T-helper 1 cell treated with Interleukin-12 subunit alpha and Interleukin-12 subunit beta and Interleukin-4 antibody, amounts not matched to agents 30 μg/mL and 1 μg/mL, for 36 hours (primary cell): ENCODE results near the gene CBFA2T3.
"Not testable (repeated sequence)": the region's sequence is repeated elsewhere in the genome, so short reads cannot be mapped to it uniquely, and the experiment has no call there.

ENCODE experiments used
- H3K27ac Mint-ChIP-seq: one replicate; pipeline ENCODE4 v1.8.0; 2021; ENCODE audit warnings: mild to moderate bottlenecking, mixed read lengths
- H3K27me3 Mint-ChIP-seq: one replicate; pipeline ENCODE4 v1.8.0; 2021; ENCODE audit warnings: low read depth, mixed read lengths
- H3K36me3 Mint-ChIP-seq: one replicate; pipeline ENCODE4 v1.8.0; 2021; ENCODE audit warnings: low read depth, mixed read lengths
- H3K4me1 Mint-ChIP-seq: one replicate; pipeline ENCODE4 v1.8.0; 2021; ENCODE audit warnings: low read depth, mixed read lengths
- H3K4me3 Mint-ChIP-seq: one replicate; pipeline ENCODE4 v1.8.0; 2021; ENCODE audit warnings: mild to moderate bottlenecking, moderate library complexity, mixed read lengths
- H3K9me3 Mint-ChIP-seq: one replicate; pipeline ENCODE4 v1.8.0; 2021; ENCODE audit warnings: mixed read lengths

CBFA2T3 gene

GRCh38 chr16:89016561-89016960 lies 39.6 kb upstream of the CBFA2T3 start:
- not testable (repeated sequence) for H3K9me3 Mint-ChIP-seq, H3K36me3 Mint-ChIP-seq, H3K27ac Mint-ChIP-seq, H3K4me3 Mint-ChIP-seq
- H3K4me1 Mint-ChIP-seq, result peaks cover 18% of the 10 kb centered on the region
- H3K27me3 Mint-ChIP-seq, result peaks cover 10% of the 10 kb centered on the region

GRCh38 chr16:89015271-89015859 lies 38.4 kb upstream of the CBFA2T3 start:
- Mint-ChIP-seq H3K4me3 (no peak overlapping the region), H3K4me1 (peaks cover 14% of the 10 kb centered on the region), H3K36me3 (no peaks in the 10 kb centered on the region), H3K27me3 (peaks cover 10% of the 10 kb centered on the region), H3K9me3 (peaks cover 9% of the 10 kb centered on the region), H3K27ac (no peak overlapping the region)

- Mint-ChIP-seq H3K4me3 (no peak overlapping the region), H3K27me3 (peaks cover 10% of the 10 kb centered on the region), H3K9me3 (peaks cover 9% of the 10 kb centered on the region), H3K27ac (no peak overlapping the region), H3K36me3 (no peaks in the 10 kb centered on the region), H3K4me1 (peaks cover 8% of the 10 kb centered on the region)
These were observed 37.6 kb upstream of the CBFA2T3 start for GRCh38 chr16:89014403-89015230.

GRCh38 chr16:89013692-89014402 lies 36.8 kb upstream of the CBFA2T3 start:
- peaks cover 8% of the 10 kb centered on the region for H3K4me1 Mint-ChIP-seq
- H3K9me3 Mint-ChIP-seq, result peaks cover 12% of the 10 kb centered on the region
- no peak overlapping the region for H3K27ac Mint-ChIP-seq
- no peak overlapping the region for H3K4me3 Mint-ChIP-seq
- H3K36me3 Mint-ChIP-seq, result no peaks in the 10 kb centered on the region
- H3K27me3 Mint-ChIP-seq, result peaks cover 10% of the 10 kb centered on the region

- no peak overlapping the region for H3K4me3 Mint-ChIP-seq
- no peaks in the 10 kb centered on the region for H3K36me3 Mint-ChIP-seq
- peaks cover 12% of the 10 kb centered on the region for H3K9me3 Mint-ChIP-seq
- H3K27me3 Mint-ChIP-seq, result peaks cover 10% of the 10 kb centered on the region
- H3K4me1 Mint-ChIP-seq, result peaks cover 8% of the 10 kb centered on the region
- no peak overlapping the region for H3K27ac Mint-ChIP-seq
These were observed 36.1 kb upstream of the CBFA2T3 start for GRCh38 chr16:89013111-89013510.

GRCh38 chr16:89012622-89012995 lies 35.6 kb upstream of the CBFA2T3 start:
- peaks cover 8% of the 10 kb centered on the region for H3K4me1 Mint-ChIP-seq
- no peak overlapping the region for H3K27ac Mint-ChIP-seq
- peaks cover 12% of the 10 kb centered on the region for H3K9me3 Mint-ChIP-seq
- no peaks in the 10 kb centered on the region for H3K36me3 Mint-ChIP-seq
- no peak overlapping the region for H3K4me3 Mint-ChIP-seq
- H3K27me3 Mint-ChIP-seq, result peaks cover 10% of the 10 kb centered on the region

GRCh38 chr16:89011909-89012621 lies 35.1 kb upstream of the CBFA2T3 start:
- H3K36me3 Mint-ChIP-seq, result no peaks in the 10 kb centered on the region
- peaks cover 10% of the 10 kb centered on the region for H3K27me3 Mint-ChIP-seq
- H3K9me3 Mint-ChIP-seq, result peaks cover 12% of the 10 kb centered on the region
- no peak overlapping the region for H3K4me3 Mint-ChIP-seq
- no peak overlapping the region for H3K27ac Mint-ChIP-seq
- H3K4me1 Mint-ChIP-seq, result peaks cover 8% of the 10 kb centered on the region

GRCh38 chr16:89010210-89010925 lies 33.4 kb upstream of the CBFA2T3 start:
- Mint-ChIP-seq H3K4me1 (peaks cover 8% of the 10 kb centered on the region), H3K36me3 (no peaks in the 10 kb centered on the region), H3K9me3 (peaks cover 4% of the 10 kb centered on the region), H3K27me3 (peaks cover 10% of the 10 kb centered on the region), H3K4me3 (no peak overlapping the region), H3K27ac (no peak overlapping the region)

- no peaks in the 10 kb centered on the region for H3K36me3 Mint-ChIP-seq
- H3K4me1 Mint-ChIP-seq, result peaks cover 8% of the 10 kb centered on the region
- peaks cover 18% of the 10 kb centered on the region for H3K27me3 Mint-ChIP-seq
- no peak overlapping the region for H3K27ac Mint-ChIP-seq
- H3K4me3 Mint-ChIP-seq, result no peak overlapping the region
- peaks cover 4% of the 10 kb centered on the region for H3K9me3 Mint-ChIP-seq
These were observed 32.6 kb upstream of the CBFA2T3 start for GRCh38 chr16:89009343-89010209.

- H3K9me3 Mint-ChIP-seq, H3K27ac Mint-ChIP-seq: not testable (repeated sequence)
- H3K27me3 Mint-ChIP-seq, result peaks cover 26% of the 10 kb centered on the region
These were observed 31.8 kb upstream of the CBFA2T3 start for GRCh38 chr16:89008796-89009195.

GRCh38 chr16:89007371-89008249 lies 30.6 kb upstream of the CBFA2T3 start:
- Mint-ChIP-seq H3K4me3 (no peak overlapping the region), H3K4me1 (peaks cover 2% of the 10 kb centered on the region), H3K9me3 (peaks cover 4% of the 10 kb centered on the region), H3K27me3 (peaks cover 23% of the 10 kb centered on the region), H3K36me3 (no peaks in the 10 kb centered on the region), H3K27ac (no peak overlapping the region)

More at GRCh38 chr16:89008796-89009195, 31.8 kb upstream of the CBFA2T3 start:
- H3K4me3 Mint-ChIP-seq, H3K36me3 Mint-ChIP-seq, H3K4me1 Mint-ChIP-seq: not testable (repeated sequence)

- no peak overlapping the region for H3K27ac Mint-ChIP-seq
- peaks cover 2% of the 10 kb centered on the region for H3K4me1 Mint-ChIP-seq
- H3K36me3 Mint-ChIP-seq, result no peaks in the 10 kb centered on the region
- no peak overlapping the region for H3K4me3 Mint-ChIP-seq
- peaks cover 4% of the 10 kb centered on the region for H3K9me3 Mint-ChIP-seq
- peaks cover 22% of the 10 kb centered on the region for H3K27me3 Mint-ChIP-seq
These were observed 29.2 kb upstream of the CBFA2T3 start for GRCh38 chr16:89006036-89006752.
